Esophagus (tissue), 2 donors: Measurements from ENCODE around the gene BMF. TPM values are rescaled to one million over a fixed set of nuclear protein-coding genes. Genes with fewer than 3 reads are reported as not detected.
"Not testable (repeated sequence)": the region's sequence is repeated elsewhere in the genome, so short reads cannot be mapped to it uniquely, and the experiment has no call there.

Experiments
- H3K27ac ChIP-seq, 2 donors: one replicate each; pipeline ENCODE4 v1.5.1; 2013; ENCODE audit warnings: low read depth in 2 of 2, mild to moderate bottlenecking in 2 of 2, inconsistent platforms in 1 of 2, low read length in 1 of 2, moderate library complexity in 1 of 2
- H3K27me3 ChIP-seq, 2 donors: one replicate each; pipeline ENCODE4 v1.6.1; 2013; ENCODE audit warnings: low read length in 2 of 2, control low read depth in 1 of 2, mild to moderate bottlenecking in 1 of 2; ENCODE audit not compliant: insufficient read depth in 2 of 2, control insufficient read depth in 1 of 2
- H3K36me3 ChIP-seq, 2 donors: one replicate each; pipeline ENCODE4 v1.6.1; 2013; ENCODE audit warnings: low read length in 1 of 2; ENCODE audit not compliant: control insufficient read depth in 2 of 2, insufficient read depth in 2 of 2
- H3K4me1 ChIP-seq, 2 donors: one replicate each; pipeline ENCODE4 v1.6.1; 2013; ENCODE audit warnings: low read length in 1 of 2; ENCODE audit not compliant: control insufficient read depth in 2 of 2, insufficient read depth in 2 of 2
- H3K4me3 ChIP-seq, 2 donors: one replicate each; pipeline ENCODE4 v1.5.1; 2013; ENCODE audit warnings: low read length in 2 of 2, mild to moderate bottlenecking in 2 of 2, low read depth in 1 of 2, moderate library complexity in 1 of 2
- H3K9me3 ChIP-seq, 2 donors: one replicate each; pipeline ENCODE4 v1.6.1; 2013; ENCODE audit warnings: mild to moderate bottlenecking in 2 of 2, low read depth in 1 of 2, low read length in 1 of 2, moderate library complexity in 1 of 2; ENCODE audit not compliant: control insufficient read depth in 2 of 2, insufficient read depth in 1 of 2
- WGBS, 2 donors: extraction: QIAGEN DNeasy Blood & Tissue Kit; methylation state at CpG; one replicate each; pipeline ENCODE4 v1.1.7; 2013; 5-methylcytosine and 5-hydroxymethylcytosine counted together
- polyA plus RNA-seq, 2 donors: library from polyadenylated mRNA; stranded (reverse); fragments of 200-250 nt; gene quantifications; one replicate each; pipeline ENCODE4 v1.2.3, GENCODE V29; 2013
- donor health status: healthy with polysubstance abuse.
- donor health status: Bipolar disorder and iron deficiency.

Gene BMF
- polyA plus RNA-seq, 2 donors, result 1.0 to 1.2 TPM

GRCh38 chr15:40128766-40129660 is 20.3 kb upstream of the BMF start:
- H3K27ac ChIP-seq, result no peak overlapping the region
- no peaks in the 10 kb centered on the region for H3K9me3 ChIP-seq
- no peaks in the 10 kb centered on the region for H3K36me3 ChIP-seq
- no peaks in the 10 kb centered on the region for H3K4me1 ChIP-seq
- no peak overlapping the region for H3K4me3 ChIP-seq
- H3K27me3 ChIP-seq, result no peaks in the 10 kb centered on the region
- 78 to 81% methylated on average over 27 of the region's 27 CpGs for WGBS, 2 donors

- WGBS, 2 donors, result 95% methylated on average over 7 of the region's 7 CpGs
- Histone ChIP-seq H3K9me3 (no peaks in the 10 kb centered on the region), H3K4me1 (no peaks in the 10 kb centered on the region), H3K36me3 (no peaks in the 10 kb centered on the region), H3K4me3 (no peak overlapping the region), H3K27ac (no peak overlapping the region), H3K27me3 (no peaks in the 10 kb centered on the region)
These were observed 17.3 kb upstream of the BMF start for GRCh38 chr15:40125950-40126349.

GRCh38 chr15:40124807-40125285 is 16.2 kb upstream of the BMF start:
- not testable (repeated sequence) for H3K36me3 ChIP-seq, H3K9me3 ChIP-seq, H3K27ac ChIP-seq, H3K27me3 ChIP-seq, H3K4me1 ChIP-seq, H3K4me3 ChIP-seq
- WGBS, 2 donors, result 52 to 62% methylated on average over 4 to 5 of the region's 5 CpGs

- H3K4me1 ChIP-seq, H3K27me3 ChIP-seq, H3K9me3 ChIP-seq, H3K36me3 ChIP-seq, H3K27ac ChIP-seq, H3K4me3 ChIP-seq: not testable (repeated sequence)
- 74 to 83% methylated on average over 3 of the region's 3 CpGs for WGBS, 2 donors
These were observed 15.7 kb upstream of the BMF start for GRCh38 chr15:40124333-40124732.

DNA sequence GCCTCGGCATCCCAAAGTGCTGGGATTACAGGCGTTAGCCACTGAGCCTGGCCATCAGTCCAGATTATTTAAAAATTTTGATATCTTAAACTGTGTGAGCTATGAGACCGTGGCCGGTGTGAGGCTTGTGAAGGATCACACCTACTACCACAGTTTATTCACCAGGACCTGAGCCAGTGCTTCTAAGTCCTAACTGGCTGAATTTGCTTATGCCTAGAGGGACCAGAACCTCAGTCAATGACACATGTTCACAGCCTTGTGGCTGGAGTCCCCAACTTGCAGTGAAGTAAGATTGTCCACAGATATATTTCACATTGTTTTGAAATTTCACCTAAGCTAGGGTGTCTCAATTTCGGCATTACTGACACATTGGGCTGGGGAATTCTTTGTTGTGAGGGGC is 15.2 kb upstream of the BMF start:
- not testable (repeated sequence) for H3K27ac ChIP-seq, H3K27me3 ChIP-seq, H3K36me3 ChIP-seq, H3K4me3 ChIP-seq, H3K4me1 ChIP-seq, H3K9me3 ChIP-seq
- WGBS, 2 donors, result 92 to 93% methylated on average over 5 of the region's 5 CpGs

DNA sequence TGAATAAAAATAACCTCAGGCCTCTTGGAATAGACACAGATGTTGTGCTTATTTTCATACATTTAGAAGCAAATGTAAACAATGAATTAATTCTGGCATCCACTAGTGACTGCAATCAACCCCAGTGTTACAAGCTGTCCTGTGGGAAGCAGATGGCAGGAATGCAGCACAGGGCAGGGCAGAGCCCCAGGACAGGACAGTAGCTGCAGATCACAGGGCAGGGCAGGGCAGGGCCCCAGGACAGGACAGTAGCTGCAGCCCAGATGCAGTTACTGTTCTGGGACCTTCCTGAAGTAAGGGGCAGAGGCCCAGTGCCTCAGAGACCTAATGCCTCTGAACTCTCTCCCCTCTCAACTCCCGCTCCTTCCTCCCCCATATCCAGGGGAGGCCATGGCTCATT is 14.3 kb upstream of the BMF start:
- 93% methylated on average over 1 of the region's 1 CpG; no CpG with 5 or more reads in 1 of the 2 donors for WGBS, 2 donors
- H3K36me3 ChIP-seq, result not testable (repeated sequence)

DNA sequence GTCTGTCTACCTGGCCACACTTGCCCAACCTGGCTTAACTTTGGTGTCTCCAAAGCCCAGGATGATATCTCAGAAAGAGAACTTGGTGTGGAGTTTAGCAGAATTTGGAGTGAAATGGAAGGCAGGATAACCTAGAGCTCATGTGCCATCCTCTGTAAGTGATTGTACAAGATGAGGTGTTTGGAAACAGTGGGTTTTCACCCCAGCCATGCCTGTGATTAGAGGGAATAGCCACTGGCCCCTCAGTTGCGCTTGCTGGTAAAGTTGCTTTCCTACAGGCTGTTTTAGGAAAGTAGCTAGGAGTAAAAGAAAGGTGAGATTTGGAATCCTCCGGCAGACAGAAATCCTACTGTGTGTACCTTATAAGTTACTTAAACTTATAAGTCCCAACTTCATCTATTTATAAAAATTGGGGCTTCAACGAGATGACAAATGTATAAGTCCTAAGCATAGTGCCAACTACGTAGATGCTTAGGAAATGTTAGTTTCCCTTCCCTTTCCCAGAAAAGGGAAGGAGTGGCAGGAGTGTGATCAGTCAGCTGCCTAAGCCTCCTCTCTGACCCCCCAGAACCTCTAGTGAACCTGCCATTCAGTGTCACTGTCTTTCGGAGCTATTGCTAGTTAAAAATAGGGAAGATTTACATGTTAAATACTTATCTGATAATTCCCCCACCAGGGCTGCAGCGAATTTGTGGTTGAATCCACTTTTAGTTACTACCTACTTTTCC is 13.4 kb upstream of the BMF start:
- Histone ChIP-seq H3K4me3 (no peak overlapping the region), H3K4me1 (no peaks in the 10 kb centered on the region), H3K36me3 (no peaks in the 10 kb centered on the region), H3K27ac (no peak overlapping the region), H3K9me3 (no peaks in the 10 kb centered on the region), H3K27me3 (no peaks in the 10 kb centered on the region)
- 78 to 81% methylated on average over 6 of the region's 6 CpGs for WGBS, 2 donors

More for the DNA sequence above, 14.3 kb upstream of the BMF start:
- not testable (repeated sequence) for H3K27me3 ChIP-seq, H3K4me1 ChIP-seq, H3K4me3 ChIP-seq, H3K27ac ChIP-seq, H3K9me3 ChIP-seq

DNA sequence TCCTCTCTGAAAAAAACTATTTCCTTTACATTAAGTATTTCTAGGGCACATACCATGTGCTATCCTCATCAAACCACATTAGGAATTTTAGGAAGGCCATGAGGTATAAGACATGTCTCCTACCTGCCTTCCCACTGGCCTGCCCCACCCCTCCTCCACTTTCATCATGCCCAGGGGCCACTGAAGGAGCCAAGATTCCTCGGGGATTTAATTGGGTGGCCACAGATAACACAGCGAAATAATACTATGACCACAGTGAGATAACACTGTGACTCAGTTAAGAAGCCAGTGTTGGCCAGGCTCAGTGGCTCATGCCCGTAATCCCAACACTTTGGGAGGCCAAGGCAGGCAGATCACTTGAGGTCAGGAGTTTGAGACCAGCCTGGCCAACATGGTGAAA is 9.8 kb upstream of the BMF start:
- H3K36me3 ChIP-seq, result no peaks in the 10 kb centered on the region
- no peak overlapping the region for H3K27ac ChIP-seq
- H3K4me3 ChIP-seq, result no peak overlapping the region
- H3K27me3 ChIP-seq, result no peaks in the 10 kb centered on the region
- WGBS, 2 donors, result 75 to 82% methylated on average over 3 of the region's 3 CpGs
- H3K9me3 ChIP-seq, result no peaks in the 10 kb centered on the region
- H3K4me1 ChIP-seq, result peaks cover 0 to 3% of the 10 kb centered on the region in 2 donors

DNA sequence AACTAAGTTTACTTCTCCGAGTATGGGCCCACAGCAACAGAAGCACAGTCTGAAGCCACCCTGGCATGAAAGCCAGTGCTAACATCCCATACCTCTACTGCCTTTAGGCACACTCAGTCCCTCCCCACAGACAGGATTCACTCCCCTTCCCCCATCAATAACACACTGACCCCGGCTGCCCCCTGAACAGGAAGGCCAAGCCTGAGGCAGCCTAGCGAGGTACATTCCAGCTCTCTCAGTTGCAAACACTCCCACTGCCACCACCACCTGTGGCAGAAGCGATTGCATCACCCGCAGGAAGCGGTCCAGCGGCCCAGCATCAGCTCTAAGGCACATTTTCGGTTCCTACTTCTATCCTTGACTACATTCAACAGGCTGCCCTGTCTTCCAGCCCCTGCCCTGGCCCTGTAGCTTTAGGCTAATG is 7.0 kb upstream of the BMF start:
- Histone ChIP-seq H3K9me3 (no peaks in the 10 kb centered on the region), H3K4me1 (peaks cover 0 to 3% of the 10 kb centered on the region in 2 donors), H3K36me3 (no peaks in the 10 kb centered on the region), H3K27me3 (no peaks in the 10 kb centered on the region), H3K27ac (no peak overlapping the region), H3K4me3 (no peak overlapping the region)
- WGBS, 2 donors, result 33 to 55% methylated on average over 8 of the region's 8 CpGs
